Umbilical cord (tissue), 2 donors: ENCODE measurements around the gene SLC32A1. TPM values are rescaled to one million over a fixed set of nuclear protein-coding genes. Genes with fewer than 3 reads are reported as not detected.
A peak's percentile ranks its signal among the peaks of the same experiment; 100 is the strongest.

ENCODE experiments used
- DNase-seq: peaks from one replicate; pipeline ENCODE4 v3.0.0-alpha.2; 2015; ENCODE audit warnings: low spot score
- total RNA-seq: library from RNA; depleted of rRNA; stranded (reverse); fragments of >200 nt; gene quantifications from one replicate; pipeline ENCODE4 v1.2.3, GENCODE V29; 2014; ENCODE audit warnings: low replicate concordance; ENCODE audit not compliant: insufficient read depth

Gene SLC32A1
- total RNA-seq, 1 donor from 2014 or later = 6.3 TPM

DNA sequence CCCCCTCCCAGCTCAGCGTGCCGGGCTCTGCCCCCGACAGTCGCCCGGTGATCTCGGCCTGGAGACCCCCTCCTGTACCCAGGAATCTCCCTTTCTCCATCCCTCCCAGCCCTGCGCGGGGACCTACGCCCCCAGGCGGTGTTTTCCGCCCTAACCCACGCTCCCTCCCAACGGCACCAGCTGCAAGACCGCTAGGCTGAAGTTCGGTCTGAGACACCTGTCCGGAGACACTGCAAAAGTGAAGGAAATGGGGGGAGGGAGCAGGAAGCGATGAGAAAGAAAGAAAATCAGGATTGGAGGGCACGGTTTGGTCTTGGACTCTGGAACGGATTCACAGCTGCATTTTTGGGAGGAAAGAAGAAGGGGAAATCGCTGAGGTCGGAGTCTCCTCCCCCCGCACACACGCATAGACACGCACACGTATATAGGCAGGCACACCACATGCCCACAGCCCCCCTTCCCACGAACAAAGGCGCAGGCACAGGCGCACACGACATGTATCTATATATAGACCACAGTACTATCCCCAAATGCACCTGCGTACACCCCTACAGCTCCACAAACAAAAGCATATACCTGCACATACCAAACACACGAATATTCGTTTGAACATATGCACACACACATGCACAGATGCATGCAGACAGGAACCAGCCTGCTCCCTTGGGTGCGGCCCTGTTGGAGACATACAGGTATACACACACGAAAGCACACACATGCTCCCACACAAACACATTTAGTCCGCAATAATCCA lies 1.0 kb downstream of the SLC32A1 start:
- no peak for DNase-seq

DNA sequence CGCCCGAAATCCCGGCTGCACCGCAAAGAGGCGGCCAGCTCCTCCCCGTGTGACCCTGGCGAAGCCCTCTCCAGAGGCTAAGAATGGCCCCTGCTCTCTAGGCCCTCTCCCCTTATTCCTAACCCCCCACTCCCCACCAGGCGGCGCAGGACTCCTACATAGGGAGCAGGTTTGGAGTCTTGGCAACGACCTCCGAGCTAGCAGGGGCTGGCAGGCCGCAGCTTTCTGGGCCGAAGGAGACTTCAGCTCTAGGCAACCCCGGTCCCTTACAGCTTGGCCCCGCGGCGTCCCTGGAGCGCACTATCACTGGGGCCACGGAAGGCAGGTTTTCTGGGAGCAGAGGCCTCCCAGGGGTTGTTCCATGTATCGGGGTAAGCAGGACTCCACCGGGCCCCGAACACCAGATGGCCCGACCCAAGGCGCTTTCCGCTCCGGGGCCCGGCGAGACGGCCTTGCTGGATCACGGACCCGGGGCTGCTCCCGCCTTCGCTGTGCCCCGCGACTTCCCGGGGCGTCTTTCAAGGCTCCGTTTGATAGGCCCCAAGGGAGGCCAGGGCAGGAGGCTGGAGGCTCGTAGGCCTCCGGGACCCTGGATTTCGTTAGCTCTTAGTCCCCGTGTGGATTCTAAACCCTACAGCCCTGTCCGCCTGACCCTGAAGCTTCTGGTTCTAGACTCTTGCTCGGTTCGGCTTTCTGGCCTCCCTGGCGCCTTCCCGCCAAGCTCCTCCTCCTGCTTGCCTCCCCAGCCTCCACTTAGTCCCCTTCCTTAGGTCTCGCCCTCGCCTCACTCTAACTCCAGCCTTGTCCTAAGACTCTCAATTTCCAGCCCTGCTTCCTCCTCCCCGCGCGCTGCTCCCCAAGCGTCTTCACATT lies 1.9 kb downstream of the SLC32A1 start:
- DNase-seq = no peak

DNA sequence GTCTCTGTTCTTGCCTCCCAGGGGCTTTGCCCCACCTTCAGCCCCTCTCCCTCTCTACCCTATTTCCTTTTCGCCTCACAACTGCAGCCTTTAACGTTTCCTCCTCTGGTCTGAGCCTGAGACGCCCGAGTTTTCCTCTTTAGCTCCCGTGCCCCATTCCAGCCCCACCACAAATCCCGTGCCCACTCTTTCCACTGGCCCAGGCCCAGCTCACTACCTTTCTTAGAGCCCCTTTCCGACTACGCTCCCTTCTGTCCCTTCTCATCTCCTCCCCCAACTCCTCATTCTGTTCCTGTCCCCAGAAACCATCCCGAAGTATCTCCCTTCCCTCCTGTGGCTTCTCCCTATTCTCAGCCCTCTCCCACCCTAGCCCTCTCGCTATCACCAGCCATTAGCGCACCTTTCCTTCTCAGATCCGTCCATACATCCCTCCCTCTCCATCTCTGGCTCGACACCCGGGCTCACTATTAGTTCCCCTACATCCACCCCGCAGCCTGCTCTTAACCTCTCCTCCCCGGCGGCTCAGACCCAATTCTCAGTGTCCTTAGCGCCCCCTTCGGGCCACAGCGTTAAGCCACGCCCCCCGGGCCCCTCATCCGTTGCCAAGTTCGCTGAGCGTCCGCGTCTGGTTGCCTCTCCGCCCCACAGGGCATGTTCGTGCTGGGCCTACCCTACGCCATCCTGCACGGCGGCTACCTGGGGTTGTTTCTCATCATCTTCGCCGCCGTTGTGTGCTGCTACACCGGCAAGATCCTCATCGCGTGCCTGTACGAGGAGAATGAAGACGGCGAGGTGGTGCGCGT lies 2.7 kb downstream of the SLC32A1 start:
- DNase-seq = peak; percentile 40

DNA sequence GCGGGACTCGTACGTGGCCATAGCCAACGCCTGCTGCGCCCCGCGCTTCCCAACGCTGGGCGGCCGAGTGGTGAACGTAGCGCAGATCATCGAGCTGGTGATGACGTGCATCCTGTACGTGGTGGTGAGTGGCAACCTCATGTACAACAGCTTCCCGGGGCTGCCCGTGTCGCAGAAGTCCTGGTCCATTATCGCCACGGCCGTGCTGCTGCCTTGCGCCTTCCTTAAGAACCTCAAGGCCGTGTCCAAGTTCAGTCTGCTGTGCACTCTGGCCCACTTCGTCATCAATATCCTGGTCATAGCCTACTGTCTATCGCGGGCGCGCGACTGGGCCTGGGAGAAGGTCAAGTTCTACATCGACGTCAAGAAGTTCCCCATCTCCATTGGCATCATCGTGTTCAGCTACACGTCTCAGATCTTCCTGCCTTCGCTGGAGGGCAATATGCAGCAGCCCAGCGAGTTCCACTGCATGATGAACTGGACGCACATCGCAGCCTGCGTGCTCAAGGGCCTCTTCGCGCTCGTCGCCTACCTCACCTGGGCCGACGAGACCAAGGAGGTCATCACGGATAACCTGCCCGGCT lies 3.4 kb downstream of the SLC32A1 start:
- no peak for DNase-seq

DNA sequence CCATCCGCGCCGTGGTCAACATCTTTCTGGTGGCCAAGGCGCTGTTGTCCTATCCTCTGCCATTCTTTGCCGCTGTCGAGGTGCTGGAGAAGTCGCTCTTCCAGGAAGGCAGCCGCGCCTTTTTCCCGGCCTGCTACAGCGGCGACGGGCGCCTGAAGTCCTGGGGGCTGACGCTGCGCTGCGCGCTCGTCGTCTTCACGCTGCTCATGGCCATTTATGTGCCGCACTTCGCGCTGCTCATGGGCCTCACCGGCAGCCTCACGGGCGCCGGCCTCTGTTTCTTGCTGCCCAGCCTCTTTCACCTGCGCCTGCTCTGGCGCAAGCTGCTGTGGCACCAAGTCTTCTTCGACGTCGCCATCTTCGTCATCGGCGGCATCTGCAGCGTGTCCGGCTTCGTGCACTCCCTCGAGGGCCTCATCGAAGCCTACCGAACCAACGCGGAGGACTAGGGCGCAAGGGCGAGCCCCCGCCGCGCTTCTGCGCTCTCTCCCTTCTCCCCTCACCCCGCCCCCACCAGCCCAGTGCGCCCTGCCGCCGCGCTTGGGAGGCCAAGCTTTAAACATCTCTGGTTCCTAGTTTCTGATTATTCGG lies 4.0 kb downstream of the SLC32A1 start:
- DNase-seq = no peak

DNA sequence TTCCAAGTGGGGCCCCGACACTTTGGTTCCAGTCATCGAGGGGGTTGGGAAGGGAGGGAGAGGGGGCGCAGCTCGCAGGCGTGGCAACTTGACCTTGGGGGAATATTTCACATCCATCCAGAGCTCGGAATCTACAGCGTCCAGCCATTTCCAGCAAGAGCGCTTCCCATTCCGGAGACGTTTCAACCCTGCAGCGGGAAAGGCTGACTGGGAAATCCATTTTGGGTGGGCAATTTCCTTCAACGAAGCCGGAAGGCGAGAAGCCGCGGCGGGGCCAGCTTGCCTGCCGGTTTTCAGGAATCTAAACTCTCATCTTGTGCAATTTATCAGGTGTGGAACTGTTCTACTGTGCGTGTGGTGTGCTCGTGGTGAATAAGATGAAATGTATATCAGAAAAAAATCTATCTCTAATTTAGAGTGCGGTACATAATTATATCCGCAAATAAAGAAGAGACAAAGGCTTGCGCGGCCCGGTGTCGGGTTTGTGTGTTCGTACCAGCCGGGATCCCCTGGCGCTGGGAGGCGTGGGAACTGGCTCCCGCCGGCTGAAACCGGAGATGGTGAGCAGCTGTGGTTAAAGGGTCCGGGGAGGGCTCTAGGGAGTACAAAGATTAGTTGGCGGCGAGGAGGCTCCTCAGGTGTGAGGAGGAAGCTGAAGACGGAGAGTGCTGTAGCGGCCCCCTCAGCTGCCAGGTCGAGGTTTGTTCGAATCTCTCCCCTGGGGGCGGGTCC lies 4.8 kb downstream of the SLC32A1 start:
- DNase-seq = no peak

DNA sequence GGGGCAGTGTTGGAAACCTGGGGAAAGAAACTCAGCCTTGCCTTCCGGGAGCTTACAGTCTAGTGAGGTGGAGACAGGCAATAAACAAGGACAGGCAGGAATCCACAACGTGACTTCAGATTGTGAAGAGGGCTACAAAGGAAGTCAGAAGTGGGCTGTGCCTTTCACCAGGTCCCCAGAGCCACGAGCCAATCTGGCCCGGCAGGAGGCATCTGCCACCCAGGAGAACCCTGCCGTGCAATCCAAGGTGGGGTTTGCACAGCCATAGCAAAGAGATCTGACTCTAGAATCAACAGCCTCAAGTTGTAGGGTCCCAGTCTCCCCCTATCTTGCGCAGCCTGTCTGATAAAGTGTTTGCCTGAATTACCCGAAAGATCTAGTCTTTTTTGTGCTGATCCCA lies 5.5 kb downstream of the SLC32A1 start:
- no peak for DNase-seq

DNA sequence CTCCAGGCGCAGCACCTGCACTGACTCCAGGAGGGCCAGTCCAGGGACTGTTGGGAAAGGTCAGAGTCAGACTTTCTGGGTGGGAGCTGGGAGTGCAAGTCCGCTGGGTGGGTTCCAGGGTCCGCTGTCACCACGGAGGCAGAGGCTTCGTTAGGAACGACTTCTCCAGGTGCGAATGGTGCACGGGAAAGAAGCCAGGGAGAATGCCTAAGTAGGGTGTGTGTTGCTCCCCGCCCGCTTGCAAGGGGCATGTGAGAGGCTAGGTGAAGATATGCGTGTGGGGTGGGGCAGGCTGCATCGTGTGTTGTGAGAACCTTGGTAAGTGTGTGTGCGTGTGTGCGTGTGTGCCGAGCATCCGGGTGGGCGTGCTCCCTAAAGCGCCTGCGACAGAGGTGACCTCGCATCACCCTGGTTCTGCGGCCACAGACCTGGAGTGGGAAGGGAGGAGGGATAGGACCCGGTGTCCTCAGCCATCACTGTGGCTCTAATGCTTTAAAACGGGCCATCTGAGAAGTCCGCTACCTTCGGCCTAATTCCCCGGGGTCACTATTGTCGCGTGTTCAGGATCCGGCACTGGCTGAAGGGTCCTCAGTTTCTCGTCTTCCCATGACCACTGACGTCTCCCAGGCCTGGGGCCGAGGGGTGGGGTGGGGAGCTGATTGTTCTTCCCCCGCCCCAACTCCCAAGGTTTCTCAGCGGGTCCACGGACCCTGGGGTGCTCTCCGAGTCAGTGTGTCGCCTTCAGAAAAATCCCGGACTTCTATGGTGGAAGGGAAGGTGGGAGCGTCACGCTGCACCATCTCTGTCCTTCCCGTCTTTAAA lies 6.1 kb downstream of the SLC32A1 start:
- no peak for DNase-seq

DNA sequence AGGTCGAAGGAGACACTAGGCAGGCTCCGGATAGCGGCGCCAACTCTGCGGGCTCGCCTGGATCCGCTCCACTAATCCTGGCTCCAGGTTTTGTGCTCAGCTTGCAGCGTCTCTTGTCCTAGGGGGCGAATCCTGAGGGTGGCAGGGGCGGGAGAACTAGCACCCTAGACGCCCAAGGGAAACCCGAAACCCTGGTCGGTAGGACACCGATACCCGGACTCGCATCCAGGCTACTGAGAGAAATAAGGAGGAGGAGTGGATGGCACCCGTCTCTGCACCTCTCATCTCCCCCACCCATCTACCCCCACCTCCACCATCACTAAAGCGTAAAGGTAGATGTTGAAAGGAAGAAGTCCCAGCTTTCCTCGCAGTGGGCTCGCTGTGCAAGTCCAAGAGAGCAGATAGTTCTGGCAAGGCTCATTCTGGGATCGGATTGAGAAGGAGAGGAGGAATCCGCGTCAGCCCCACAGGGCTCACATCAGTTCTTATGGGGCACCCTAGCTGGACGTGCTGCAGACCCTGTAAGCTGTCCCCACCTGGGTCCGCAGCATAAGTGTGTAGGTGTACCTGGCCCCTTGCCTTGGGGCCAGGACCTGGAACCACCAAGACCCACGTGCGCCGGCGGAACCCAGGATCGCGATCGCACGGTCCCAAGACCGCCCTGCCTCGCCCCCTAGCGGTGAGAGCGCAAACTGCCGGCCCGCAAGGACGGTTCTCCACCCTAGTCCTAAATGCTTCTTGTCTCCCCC lies 6.9 kb downstream of the SLC32A1 start:
- DNase-seq = peak; percentile 41

DNA sequence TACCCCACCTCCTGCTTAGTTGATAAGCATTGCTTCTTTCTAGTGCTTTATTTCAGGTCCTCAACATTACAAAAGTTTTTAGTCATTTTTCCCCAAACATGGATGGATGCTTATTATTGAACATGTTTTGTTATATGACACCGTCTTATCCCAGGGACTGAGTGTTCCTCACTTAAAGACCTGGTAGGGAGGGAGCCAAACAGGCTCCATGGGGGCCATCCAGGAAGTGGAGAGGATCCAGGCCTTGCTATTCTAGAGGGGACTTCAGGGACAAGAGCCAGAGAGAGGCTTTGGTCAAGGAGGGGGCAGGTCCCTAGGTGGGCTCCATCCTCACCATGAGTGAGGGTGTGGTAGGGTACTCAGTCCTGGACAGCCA lies 7.4 kb downstream of the SLC32A1 start:
- no peak for DNase-seq

DNA sequence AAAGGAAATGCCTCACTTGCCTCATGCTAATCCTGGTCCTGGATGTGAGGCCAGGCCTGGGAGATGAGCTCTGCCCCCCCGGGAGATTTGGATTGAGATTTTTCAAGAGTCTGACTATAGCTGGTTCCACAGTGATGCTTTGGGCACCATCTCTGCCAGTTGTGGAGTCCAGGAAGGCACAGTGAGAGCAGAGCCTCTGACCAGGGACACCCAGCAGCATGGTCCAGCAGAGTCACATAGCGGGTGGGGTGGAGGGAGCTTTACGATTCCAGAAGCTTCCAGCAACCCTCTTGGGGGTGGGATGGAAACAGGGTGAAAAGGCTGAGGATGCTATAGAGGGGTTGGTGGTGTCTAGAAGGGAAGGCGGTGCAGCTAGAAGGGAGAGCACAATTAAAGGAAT lies 8.7 kb downstream of the SLC32A1 start:
- DNase-seq = no peak

DNA sequence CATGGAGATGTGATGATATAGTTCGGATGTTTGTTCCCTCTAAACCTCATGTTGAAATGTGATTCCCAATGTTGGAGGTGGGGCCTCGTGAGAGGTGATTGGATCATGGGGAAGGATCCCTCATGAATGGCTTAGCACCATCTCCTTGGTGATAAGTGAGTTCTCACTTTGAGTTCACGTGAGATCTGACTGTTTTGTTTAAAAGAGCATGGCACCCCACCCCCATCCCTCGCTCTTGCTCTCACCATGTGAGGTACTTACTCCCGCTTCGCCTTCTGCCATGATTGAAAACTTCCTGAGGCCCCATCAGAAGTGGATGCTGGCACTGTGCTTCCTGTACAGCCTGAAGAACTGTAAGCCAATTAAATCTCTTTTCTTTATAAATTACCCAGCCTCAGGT lies 10.9 kb downstream of the SLC32A1 start:
- DNase-seq = no peak

DNA sequence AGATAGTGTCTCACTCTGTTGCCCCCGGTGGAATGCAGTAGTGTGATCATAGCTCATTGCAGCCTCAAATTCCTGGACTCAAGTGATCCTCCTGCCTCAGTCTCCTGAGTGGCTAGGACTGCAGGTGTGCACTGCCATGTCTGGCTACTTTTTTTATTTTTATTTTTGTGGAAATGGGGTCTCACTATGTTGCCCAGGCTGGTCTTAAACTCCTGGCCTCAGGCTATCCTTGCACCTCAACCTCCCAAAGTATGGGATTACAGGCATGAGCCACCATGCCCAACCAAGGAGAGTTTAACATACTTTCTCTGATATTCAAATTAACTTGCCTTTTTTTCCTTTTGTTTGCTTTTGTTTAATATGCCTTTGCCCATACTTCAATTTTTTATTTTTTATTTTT lies 13.6 kb downstream of the SLC32A1 start:
- no peak for DNase-seq

DNA sequence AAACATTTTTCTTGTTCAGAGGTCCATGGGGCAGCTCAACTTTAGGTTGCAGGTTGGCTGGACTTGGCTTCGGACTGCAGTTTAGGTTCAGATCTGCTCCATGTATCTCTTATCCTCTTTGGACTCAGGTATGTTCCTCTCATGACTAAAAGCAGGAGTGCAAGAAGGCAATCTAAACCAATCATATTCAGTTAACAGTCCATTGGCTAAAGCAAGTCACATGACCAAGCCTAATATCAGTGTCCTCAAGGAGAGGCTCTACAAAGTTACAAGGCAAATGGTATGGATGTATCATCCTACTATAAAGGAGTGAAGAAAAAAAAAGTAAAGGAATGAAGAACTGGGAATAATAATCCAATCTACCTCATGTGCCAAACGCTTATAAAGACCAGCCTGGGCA lies 21.5 kb downstream of the SLC32A1 start:
- DNase-seq = no peak

DNA sequence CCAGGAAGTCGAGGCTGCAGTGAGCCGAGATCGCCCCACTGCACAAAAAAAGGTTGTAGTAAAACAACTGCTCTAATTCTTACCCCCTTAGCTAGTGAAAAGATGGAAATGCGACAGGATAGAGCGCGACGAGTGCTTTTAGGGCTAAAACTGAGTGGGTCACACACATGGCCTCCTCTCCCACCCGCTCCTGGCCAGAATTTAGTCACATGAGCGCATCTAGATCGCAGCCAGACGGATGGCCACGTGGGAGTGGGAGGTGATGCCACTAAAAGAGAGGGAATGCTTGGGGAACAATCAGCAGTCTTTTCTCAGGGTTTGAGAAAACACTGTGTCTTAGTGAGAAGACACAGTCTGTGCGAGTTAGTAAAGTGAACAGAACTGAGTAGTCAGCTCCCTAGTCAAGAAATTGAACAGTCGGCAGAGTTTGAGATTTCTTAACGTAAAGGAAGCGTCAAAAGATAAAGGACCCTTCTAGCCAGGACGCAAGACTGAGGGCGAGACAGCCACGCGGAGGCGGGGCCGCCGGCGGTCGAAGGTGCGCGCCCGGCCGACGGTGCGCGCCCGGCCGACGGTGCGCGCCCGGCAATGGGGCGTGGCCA lies 23.3 kb downstream of the SLC32A1 start:
- DNase-seq = no peak

DNA sequence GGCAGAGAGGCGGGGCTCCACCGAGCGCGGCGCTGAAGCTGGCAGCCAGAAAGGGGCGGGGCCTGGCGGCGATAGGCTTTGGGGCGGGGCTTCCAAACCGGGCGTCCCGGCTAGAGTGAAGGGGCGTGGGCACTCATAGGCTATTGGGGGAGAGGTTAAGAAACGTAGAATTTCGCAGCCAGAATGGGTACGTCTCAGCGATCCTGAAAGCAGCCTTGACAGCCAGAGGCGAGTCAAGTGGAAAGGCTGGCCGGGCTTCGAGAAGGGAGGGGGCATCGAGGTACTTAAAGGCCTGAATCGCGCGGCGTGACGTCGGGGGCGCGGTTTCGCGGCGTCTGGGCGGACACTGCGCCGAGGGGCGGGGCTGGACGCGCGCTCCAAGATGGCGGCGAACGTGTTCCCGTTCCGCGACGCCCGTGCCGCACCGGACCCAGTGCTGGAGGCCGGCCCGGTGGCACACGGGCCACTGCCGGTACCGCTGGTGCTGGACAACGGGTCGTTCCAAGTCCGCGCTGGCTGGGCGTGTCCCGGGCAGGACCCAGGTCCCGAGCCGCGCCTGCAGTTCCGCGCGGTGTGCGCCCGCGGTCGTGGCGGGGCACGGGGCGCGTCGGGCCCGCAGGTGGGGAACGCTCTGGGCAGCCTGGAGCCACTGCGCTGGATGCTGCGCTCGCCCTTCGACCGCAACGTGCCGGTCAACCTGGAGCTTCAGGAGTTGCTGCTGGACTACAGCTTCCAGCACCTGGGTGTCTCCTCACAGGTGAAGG lies 24.0 kb downstream of the SLC32A1 start, which contains the start of gene ACTR5:
TSS of gene ACTR5 (plus strand) at position 364 of the 764 bp plus-strand sequence. CDS start at position 383, 19 bp downstream.
- DNase-seq = peak; percentile 93

DNA sequence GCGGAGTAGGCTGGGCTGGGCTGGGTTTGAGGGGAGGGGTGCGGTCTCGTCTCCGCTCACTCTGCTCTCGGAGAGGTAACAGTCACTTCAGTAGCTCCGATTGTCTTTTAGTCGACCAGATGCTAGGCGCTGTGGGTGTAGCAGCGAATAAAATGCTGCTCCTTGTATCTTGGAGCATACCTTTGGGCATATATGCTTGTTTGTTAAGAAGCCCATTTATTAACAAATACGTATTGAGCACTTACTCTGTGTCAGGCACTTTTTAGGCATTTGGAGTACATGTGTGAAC lies 24.5 kb downstream of the SLC32A1 start:
- DNase-seq = peak; percentile 27
